A549 (cell line): ENCODE results near the gene RABGAP1L. TPM values are rescaled to one million over a fixed set of nuclear protein-coding genes. Genes with fewer than 3 reads are reported as not detected.

Experiments
- ATAC-seq, 2 experiments: fragments of 200-7000 bp in 1 of 2; fragments of >200 bp in 1 of 2; cut with Nextera tagmentation in 1 of 2; cut with Tn5 transposase in 1 of 2; 3 replicates each; pipeline versions ENCODE4 v1.8.0 to v1.9.1; 2018 to 2020; ENCODE audit warnings: mild to moderate bottlenecking in 1 of 2, moderate library complexity in 1 of 2
- CTCF ChIA-PET: fragments of 300-600 bp; sonication (Branson Sonifier 250); formaldehyde crosslinking; extraction: SDS; loops from one replicate; lab custom pipeline; 2021; ENCODE audit warnings: antibody characterized with exemption, inconsistent platforms; lab: Yijun Ruan, JAX
- POLR2A ChIA-PET: fragments of 350-600 bp; formaldehyde crosslinking; extraction: SDS; loops from one replicate; lab custom pipeline; 2021; ENCODE audit warnings: antibody characterized with exemption, inconsistent platforms; lab: Yijun Ruan, JAX
- DNase-seq, 2 experiments: peaks; one replicate each; pipeline versions ENCODE4 v3.0.0 to v3.0.0-alpha.2; 2011 to 2016; ENCODE audit warnings: low read depth in 1 of 2, low spot score in 1 of 2
- FAIRE-seq: peaks from 2 replicates; lab custom pipeline; 2011; peaks lifted over from hg19 to GRCh38; lab: Jason Lieb, UNC
- H3K27ac ChIP-seq, 2 experiments: fragments of >200 bp; sonication (Bioruptor Twin); formaldehyde crosslinking; 3 replicates each; pipeline ENCODE4 v1.5.1; 2016 to 2017
- H3K4me1 ChIP-seq: fragments of >200 bp; sonication (Bioruptor Twin); formaldehyde crosslinking; 3 replicates; pipeline ENCODE4 v1.6.1; 2016
- H3K4me2 ChIP-seq: fragments of >200 bp; sonication (Bioruptor Twin); formaldehyde crosslinking; 3 replicates; pipeline ENCODE4 v1.6.1; 2016
- H3K4me3 ChIP-seq: fragments of >200 bp; sonication (Bioruptor Twin); formaldehyde crosslinking; 3 replicates; pipeline ENCODE4 v1.5.1; 2016
- H3K9me3 ChIP-seq: fragments of >200 bp; sonication (Bioruptor Twin); formaldehyde crosslinking; 3 replicates; pipeline ENCODE4 v1.6.1; 2016
- ATOH8 ChIP-seq: fragments of 250-450 bp; sonication (Bioruptor Pico); IDR thresholded peaks from 2 replicates; pipeline ENCODE4 v1.5.0; 2020; ENCODE audit warnings: low read depth, mild to moderate bottlenecking, moderate library complexity
- BCL3 ChIP-seq: fragments of >200 bp; sonication (Bioruptor Twin); formaldehyde crosslinking; IDR thresholded peaks from 3 replicates; pipeline ENCODE4 v1.6.1; 2016
- BHLHE40 ChIP-seq: IDR thresholded peaks from 2 replicates; pipeline ENCODE4 v1.6.1; 2012; ENCODE audit warnings: low read depth, low read length, inconsistent platforms
- CBX2 ChIP-seq: fragments of 200-600 bp; sonication (generic); IDR thresholded peaks from 2 replicates; pipeline ENCODE4 v1.6.1; 2016; ENCODE audit warnings: low read depth, mild to moderate bottlenecking, borderline replicate concordance
- CEBPB ChIP-seq, 2 experiments: fragments of >200 bp in 1 of 2; sonication (Bioruptor Twin) in 1 of 2; formaldehyde crosslinking in 1 of 2; IDR thresholded peaks; 2 replicates each; pipeline ENCODE4 v1.6.1; 2012 to 2016
- CHD2 ChIP-seq: fragments of 150-350 bp; IDR thresholded peaks from 2 replicates; pipeline ENCODE4 v1.6.1; 2014; ENCODE audit warnings: low read length; ENCODE audit not compliant: partially characterized antibody
- CTCF ChIP-seq: fragments of >200 bp; sonication (Bioruptor Twin); formaldehyde crosslinking; IDR thresholded peaks from 3 replicates; pipeline ENCODE4 v1.5.1; 2016
- EHF ChIP-seq: fragments of 250-450 bp; sonication (Bioruptor Pico); IDR thresholded peaks from 2 replicates; pipeline ENCODE4 v1.5.0; 2020; ENCODE audit warnings: mild to moderate bottlenecking
- EHMT2 ChIP-seq: fragments of 200-600 bp; sonication (generic); IDR thresholded peaks from 2 replicates; pipeline ENCODE4 v1.6.1; 2016; ENCODE audit warnings: antibody characterized with exemption, low read depth, mild to moderate bottlenecking, moderate library complexity
- EP300 ChIP-seq, 2 experiments: fragments of >200 bp; sonication (Bioruptor Twin); formaldehyde crosslinking; IDR thresholded peaks; 2 replicates in 1 of 2; 3 replicates in 1 of 2; pipeline ENCODE4 v1.6.1; 2016 to 2017
- FOSL2 ChIP-seq, 2 experiments: fragments of 450-650 bp in 1 of 2; fragments of >200 bp in 1 of 2; sonication (Bioruptor Twin) in 1 of 2; formaldehyde crosslinking; IDR thresholded peaks; 2 replicates each; pipeline versions ENCODE4 v1.5.0 to v1.6.1; 2016 to 2020; ENCODE audit warnings: mild to moderate bottlenecking in 1 of 2, moderate library complexity in 1 of 2
- GATA3 ChIP-seq: IDR thresholded peaks from 2 replicates; pipeline ENCODE4 v1.6.1; 2012; ENCODE audit warnings: borderline replicate concordance
- HES2 ChIP-seq: fragments of >200 bp; sonication (Bioruptor Twin); formaldehyde crosslinking; IDR thresholded peaks from 2 replicates; pipeline ENCODE4 v1.6.1; 2016
- HMGXB4 ChIP-seq: fragments of 250-450 bp; sonication (Bioruptor Pico); IDR thresholded peaks from 2 replicates; pipeline ENCODE4 v1.5.0; 2021; ENCODE audit warnings: mild to moderate bottlenecking, moderate library complexity, borderline replicate concordance
- HOXA7 ChIP-seq: fragments of 250-450 bp; sonication (Bioruptor Pico); IDR thresholded peaks from 2 replicates; pipeline ENCODE4 v1.5.0; 2020; ENCODE audit warnings: mild to moderate bottlenecking, moderate library complexity
- HOXB5 ChIP-seq: fragments of 250-450 bp; sonication (Bioruptor Pico); IDR thresholded peaks from 2 replicates; pipeline ENCODE4 v1.5.0; 2020; ENCODE audit warnings: mild to moderate bottlenecking, moderate library complexity
- JUN ChIP-seq, 2 experiments: fragments of >200 bp; sonication (Bioruptor Twin); formaldehyde crosslinking; IDR thresholded peaks; 2 replicates in 1 of 2; 3 replicates in 1 of 2; pipeline ENCODE4 v1.6.1; 2016 to 2017
- MAFK ChIP-seq: fragments of 450-650 bp; IDR thresholded peaks from 2 replicates; pipeline ENCODE4 v1.6.1; 2014; ENCODE audit not compliant: partially characterized antibody
- PHF8 ChIP-seq: fragments of 200-600 bp; sonication (generic); IDR thresholded peaks from 2 replicates; pipeline ENCODE4 v1.6.1; 2016; ENCODE audit warnings: low read depth, mild to moderate bottlenecking, antibody characterized with exemption, moderate library complexity, borderline replicate concordance
- REST ChIP-seq: fragments of 200-600 bp; sonication (generic); IDR thresholded peaks from 2 replicates; pipeline ENCODE4 v1.6.1; 2016; ENCODE audit warnings: antibody characterized with exemption, mild to moderate bottlenecking, moderate library complexity
- SREBF2 ChIP-seq: fragments of 450-650 bp; IDR thresholded peaks from 2 replicates; pipeline ENCODE4 v1.6.1; 2014; ENCODE audit warnings: mild to moderate bottlenecking, moderate library complexity
- TP53 ChIP-seq: fragments of 250-450 bp; sonication (Bioruptor Pico); IDR thresholded peaks from 2 replicates; pipeline ENCODE4 v1.5.0; 2021; ENCODE audit warnings: mild to moderate bottlenecking, moderate library complexity
- USF2 ChIP-seq: fragments of 450-650 bp; IDR thresholded peaks from 2 replicates; pipeline ENCODE4 v1.6.1; 2014; ENCODE audit warnings: antibody characterized with exemption
- ZFP36 ChIP-seq: fragments of 450-650 bp; IDR thresholded peaks from 2 replicates; pipeline ENCODE4 v1.6.1; 2014; ENCODE audit warnings: borderline replicate concordance; ENCODE audit not compliant: partially characterized antibody
- WGBS: methylation state at CpG from one replicate; pipeline ENCODE4 v1.1.6; 2017; ENCODE audit errors: missing lambda C conversion rate; 5-methylcytosine and 5-hydroxymethylcytosine counted together
- polyA plus RNA-seq, 4 experiments: library from polyadenylated mRNA; depleted of rRNA in 3 of 4; stranded (reverse); fragments of >200 nt; fragmentation: RNase III in 1 of 4; extraction: RNeasy Plus Mini Kit Qiagen cat#74134 plus additional on column Dnase treatment in 1 of 4; gene quantifications; 2 replicates in 3 of 4; 3 replicates in 1 of 4; pipeline ENCODE4 v1.2.3, GENCODE V29; 2011 to 2017

The RABGAP1L gene
- polyA plus RNA-seq, 2 of the 4 experiments (the other 2 are of a cell fraction) = 8.2 to 18.6 TPM

- no peak for TF ChIP-seq REST
- no peak for TF ChIP-seq CHD2
- no peak for TF ChIP-seq CEBPB (IDR thresholded peaks at IDR 0.05)
- TF ChIP-seq EHF (CRISPR knock-in tag) = no peak
- TF ChIP-seq TP53 = no peak
- no peak for TF ChIP-seq MAFK
Observed at GRCh38 chr1:174964972-174965361, 805.6 kb downstream of the RABGAP1L start (continued).

- Histone ChIP-seq H3K4me3 (no peak overlapping the region), H3K4me2 (no peak overlapping the region), H3K27ac (no peak overlapping the region; a peak in 1 of 6 replicates), H3K9me3 (no peaks in the 10 kb centered on the region), H3K4me1 (peaks cover 10% of the 10 kb centered on the region; the same call in 1 of the 3 replicates)
- ATAC-seq (peak in 1 of 2 experiments; percentile 36; a peak in 3 of 6 replicates), FAIRE-seq (no peak), DNase-seq (no peak)
- POLR2A ChIA-PET = interaction anchor here (2.4 kb wide), 1 partner anchor 34 kb away, joined by 7 read pairs; the partner anchor contains the start of gene CACYBP
- no peak for TF ChIP-seq USF2
- no peak for TF ChIP-seq HMGXB4 (CRISPR knock-in tag)
- no peak for TF ChIP-seq SREBF2
- no peak for TF ChIP-seq CBX2
- no peak for TF ChIP-seq HES2
- TF ChIP-seq CTCF = no peak
- no peak for TF ChIP-seq GATA3
- TF ChIP-seq FOSL2 (IDR thresholded peaks at IDR 0.05) = no peak
- TF ChIP-seq FOSL2 (CRISPR knock-in tag; IDR thresholded peaks at IDR 0.05) = no peak
- no peak for TF ChIP-seq EP300 (IDR thresholded peaks at IDR 0.05)
- TF ChIP-seq ATOH8 (CRISPR knock-in tag) = no peak
- TF ChIP-seq TP53 = no peak
- TF ChIP-seq BCL3 = no peak
- no peak for TF ChIP-seq JUN (IDR thresholded peaks at IDR 0.05)
- TF ChIP-seq EHMT2 = no peak
- no peak for TF ChIP-seq HOXB5 (CRISPR knock-in tag)
- no peak for TF ChIP-seq HOXA7 (CRISPR knock-in tag)
- no peak for TF ChIP-seq BHLHE40
- TF ChIP-seq PHF8 = no peak
- no peak for TF ChIP-seq ZFP36
- 74% methylated on average over 3 of the region's 3 CpGs for WGBS
- CTCF ChIA-PET = interaction anchor here (1.0 to 1.3 kb wide), 3 partner anchors 101 to 196 kb away, joined by 3 to 4 read pairs (median 3); no protein-coding TSS in a partner anchor
Observed at GRCh38 chr1:174965362-174966007, 806.2 kb downstream of the RABGAP1L start.
